Mammary epithelial cell (primary cell): ENCODE measurements around the gene KRT38.

Experiments used
- EZH2 ChIP-seq: IDR thresholded peaks from 2 replicates; pipeline ENCODE4 v1.6.1; 2012; ENCODE audit warnings: low read length, inconsistent platforms, borderline replicate concordance
- TF ChIP-seq, protein P1 (sequence below), 2 donors: IDR thresholded peaks in 1 of 2; conservative IDR thresholded peaks in 1 of 2; 2 replicates each; pipeline ENCODE4 v1.5.1; 2011 to 2012; ENCODE audit warnings: inconsistent platforms in 2 of 2, low read length in 2 of 2, mild to moderate bottlenecking in 2 of 2, control low read depth in 1 of 2, low read depth in 1 of 2; ENCODE audit not compliant: insufficient read depth in 1 of 2; ENCODE audit errors: extremely low read depth in 1 of 2

DNA sequence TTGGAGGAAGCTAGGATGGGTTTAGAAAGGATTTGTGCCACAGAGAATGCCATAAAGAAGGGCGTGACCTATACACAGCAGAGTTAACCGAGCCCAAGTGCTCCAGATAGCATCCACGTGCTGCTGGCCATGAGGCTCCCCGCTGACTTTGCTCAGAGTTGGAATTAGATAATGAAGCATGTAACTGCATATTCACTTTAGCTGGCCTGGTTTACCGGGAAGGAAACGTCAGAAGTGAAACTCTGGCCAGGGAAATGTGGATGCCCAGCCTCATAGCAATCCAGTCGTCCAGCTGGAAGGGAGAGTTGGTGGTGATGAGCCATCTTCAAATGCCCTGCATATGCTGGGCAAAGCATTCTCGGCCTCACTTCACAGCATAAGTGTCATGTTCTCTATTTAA, 34.1 kb upstream of the KRT38 start:
- TF ChIP-seq, protein P1, sequence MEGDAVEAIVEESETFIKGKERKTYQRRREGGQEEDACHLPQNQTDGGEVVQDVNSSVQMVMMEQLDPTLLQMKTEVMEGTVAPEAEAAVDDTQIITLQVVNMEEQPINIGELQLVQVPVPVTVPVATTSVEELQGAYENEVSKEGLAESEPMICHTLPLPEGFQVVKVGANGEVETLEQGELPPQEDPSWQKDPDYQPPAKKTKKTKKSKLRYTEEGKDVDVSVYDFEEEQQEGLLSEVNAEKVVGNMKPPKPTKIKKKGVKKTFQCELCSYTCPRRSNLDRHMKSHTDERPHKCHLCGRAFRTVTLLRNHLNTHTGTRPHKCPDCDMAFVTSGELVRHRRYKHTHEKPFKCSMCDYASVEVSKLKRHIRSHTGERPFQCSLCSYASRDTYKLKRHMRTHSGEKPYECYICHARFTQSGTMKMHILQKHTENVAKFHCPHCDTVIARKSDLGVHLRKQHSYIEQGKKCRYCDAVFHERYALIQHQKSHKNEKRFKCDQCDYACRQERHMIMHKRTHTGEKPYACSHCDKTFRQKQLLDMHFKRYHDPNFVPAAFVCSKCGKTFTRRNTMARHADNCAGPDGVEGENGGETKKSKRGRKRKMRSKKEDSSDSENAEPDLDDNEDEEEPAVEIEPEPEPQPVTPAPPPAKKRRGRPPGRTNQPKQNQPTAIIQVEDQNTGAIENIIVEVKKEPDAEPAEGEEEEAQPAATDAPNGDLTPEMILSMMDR (conservative IDR thresholded peaks at IDR 0.05 in 1 of 2, IDR thresholded peaks at IDR 0.05 in 1 of 2; ENCODE audit: extremely low read depth in 1 of 2, insufficient read depth in 1 of 2, low read depth in 1 of 2, low read length in 2 of 2), result no peak
- TF ChIP-seq EZH2, result no peak
